Subcutaneous adipose tissue (tissue), 4 donors: ENCODE results near the gene ANKRD36. TPM values are rescaled to one million over a fixed set of nuclear protein-coding genes. Genes with fewer than 3 reads are reported as not detected.
"Not testable (repeated sequence)": the region's sequence is repeated elsewhere in the genome, so short reads cannot be mapped to it uniquely, and the experiment has no call there.

Source experiments
- total RNA-seq, 4 donors: library from RNA; depleted of rRNA; stranded (reverse); fragments of >200 nt; gene quantifications; one replicate each; pipeline ENCODE4 v1.1.0, GENCODE V29; 2016
- TF ChIP-seq, protein P1 (sequence below): fragments of 450-650 bp; IDR thresholded peaks from one replicate; pipeline ENCODE4 v1.5.1; 2016; ENCODE audit warnings: low read depth, mild to moderate bottlenecking, control low read depth, antibody characterized with exemption, moderate library complexity

ANKRD36 gene
- 10 to 100 TPM; 36.0 to 46.0 (median 40.4) TPM for total RNA-seq

DNA sequence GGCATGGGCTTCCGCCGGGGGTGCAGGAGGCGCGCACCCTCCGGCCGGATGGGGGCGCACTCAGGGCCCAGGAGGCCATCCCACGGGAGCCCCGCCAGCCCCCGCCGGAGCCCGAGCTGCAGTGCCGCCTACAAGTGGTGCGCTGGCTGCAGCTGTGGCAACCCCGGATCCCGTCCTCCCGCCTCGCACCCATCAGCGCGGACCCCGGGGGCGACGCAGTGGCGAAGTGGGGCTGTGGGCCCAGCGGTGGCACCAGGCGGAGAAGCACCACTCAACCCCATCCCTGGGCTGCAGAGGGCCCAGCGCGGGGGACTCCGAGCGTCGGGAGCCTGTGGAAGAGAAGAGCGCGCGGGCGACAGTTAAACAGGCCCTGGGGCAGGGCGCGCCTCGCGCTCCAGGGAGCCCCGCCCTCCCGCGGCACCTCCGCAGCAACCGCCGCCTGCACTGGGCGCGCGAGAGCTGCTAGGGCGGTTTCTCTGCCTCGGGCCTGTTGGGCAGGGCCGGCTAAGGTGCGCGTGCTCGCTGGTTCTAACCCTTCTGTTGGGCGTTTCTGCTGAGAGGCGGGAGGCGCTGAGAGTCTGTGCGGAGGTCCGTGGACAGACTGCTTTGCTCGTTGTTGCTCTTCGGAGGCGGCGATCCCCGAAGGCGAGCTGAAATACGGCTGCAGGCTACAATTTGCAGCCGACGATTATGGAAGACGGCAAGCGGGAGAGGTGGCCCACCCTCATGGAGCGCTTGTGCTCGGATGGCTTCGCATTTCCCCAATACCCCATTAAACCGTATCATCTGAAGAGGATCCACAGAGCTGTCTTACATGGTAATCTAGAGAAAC, at the start of gene ANKRD36:
Gene ANKRD36 (plus strand): TSS at position 104 of the 832 bp plus-strand sequence. CDS start 587 bp downstream, at position 691.
- TF ChIP-seq, protein P1, sequence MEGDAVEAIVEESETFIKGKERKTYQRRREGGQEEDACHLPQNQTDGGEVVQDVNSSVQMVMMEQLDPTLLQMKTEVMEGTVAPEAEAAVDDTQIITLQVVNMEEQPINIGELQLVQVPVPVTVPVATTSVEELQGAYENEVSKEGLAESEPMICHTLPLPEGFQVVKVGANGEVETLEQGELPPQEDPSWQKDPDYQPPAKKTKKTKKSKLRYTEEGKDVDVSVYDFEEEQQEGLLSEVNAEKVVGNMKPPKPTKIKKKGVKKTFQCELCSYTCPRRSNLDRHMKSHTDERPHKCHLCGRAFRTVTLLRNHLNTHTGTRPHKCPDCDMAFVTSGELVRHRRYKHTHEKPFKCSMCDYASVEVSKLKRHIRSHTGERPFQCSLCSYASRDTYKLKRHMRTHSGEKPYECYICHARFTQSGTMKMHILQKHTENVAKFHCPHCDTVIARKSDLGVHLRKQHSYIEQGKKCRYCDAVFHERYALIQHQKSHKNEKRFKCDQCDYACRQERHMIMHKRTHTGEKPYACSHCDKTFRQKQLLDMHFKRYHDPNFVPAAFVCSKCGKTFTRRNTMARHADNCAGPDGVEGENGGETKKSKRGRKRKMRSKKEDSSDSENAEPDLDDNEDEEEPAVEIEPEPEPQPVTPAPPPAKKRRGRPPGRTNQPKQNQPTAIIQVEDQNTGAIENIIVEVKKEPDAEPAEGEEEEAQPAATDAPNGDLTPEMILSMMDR = not testable (repeated sequence)

DNA sequence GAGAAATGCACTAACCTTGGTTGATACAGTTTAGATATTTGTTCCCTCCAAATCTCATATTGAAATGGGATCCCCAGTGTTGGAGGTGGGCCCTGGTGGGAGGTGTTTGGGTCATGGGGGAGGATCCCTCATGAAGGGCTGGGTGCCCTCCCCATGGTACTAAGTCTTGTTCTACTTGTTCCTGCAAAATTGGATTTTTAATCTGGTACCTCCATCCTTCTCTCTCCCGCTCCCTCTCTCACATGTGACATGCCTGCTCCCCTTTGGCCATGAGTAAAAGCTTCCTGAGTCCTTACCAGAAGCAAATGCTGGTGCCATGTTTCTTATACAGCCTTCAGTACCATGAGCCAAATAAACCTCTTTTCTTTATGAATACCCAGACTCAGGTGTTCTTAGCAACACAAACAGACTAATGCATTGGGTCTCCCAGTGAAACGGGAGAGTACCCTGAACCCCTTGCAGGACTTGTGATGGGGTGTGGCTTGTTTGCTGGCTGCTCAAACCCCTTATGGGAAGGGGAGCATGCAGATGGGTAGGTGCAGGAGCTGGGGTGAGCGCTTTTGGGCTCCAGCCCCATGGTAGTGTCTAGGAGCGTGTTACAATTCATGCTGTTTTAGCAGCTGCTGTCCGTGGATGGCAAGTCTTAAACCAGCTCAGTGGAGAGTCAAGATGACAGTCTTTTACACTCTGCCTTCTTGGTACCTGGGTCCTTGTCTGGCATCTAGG, 45.5 kb upstream of the ANKRD36 start:
- TF ChIP-seq, protein P1 = no peak

DNA sequence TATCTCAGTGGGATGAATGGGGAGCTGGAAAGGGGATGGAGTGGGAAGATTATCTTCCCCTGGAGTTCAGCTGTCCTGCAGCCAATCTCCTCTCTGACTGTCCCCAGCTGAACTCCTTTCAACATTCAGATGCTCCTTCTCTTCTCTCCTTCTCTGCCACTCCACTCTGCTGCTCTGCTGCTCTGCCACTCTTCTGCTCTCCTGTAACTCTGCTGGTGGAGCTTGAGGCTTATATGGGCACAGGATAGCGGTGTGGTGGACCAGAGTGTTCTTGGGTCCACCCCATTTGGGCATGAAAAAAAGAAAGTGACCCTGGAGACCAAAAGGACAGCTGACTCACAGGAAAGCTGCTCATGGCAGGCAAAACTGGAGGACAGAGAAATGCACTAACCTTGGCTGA, 44.9 kb upstream of the ANKRD36 start:
- TF ChIP-seq, protein P1 = no peak

DNA sequence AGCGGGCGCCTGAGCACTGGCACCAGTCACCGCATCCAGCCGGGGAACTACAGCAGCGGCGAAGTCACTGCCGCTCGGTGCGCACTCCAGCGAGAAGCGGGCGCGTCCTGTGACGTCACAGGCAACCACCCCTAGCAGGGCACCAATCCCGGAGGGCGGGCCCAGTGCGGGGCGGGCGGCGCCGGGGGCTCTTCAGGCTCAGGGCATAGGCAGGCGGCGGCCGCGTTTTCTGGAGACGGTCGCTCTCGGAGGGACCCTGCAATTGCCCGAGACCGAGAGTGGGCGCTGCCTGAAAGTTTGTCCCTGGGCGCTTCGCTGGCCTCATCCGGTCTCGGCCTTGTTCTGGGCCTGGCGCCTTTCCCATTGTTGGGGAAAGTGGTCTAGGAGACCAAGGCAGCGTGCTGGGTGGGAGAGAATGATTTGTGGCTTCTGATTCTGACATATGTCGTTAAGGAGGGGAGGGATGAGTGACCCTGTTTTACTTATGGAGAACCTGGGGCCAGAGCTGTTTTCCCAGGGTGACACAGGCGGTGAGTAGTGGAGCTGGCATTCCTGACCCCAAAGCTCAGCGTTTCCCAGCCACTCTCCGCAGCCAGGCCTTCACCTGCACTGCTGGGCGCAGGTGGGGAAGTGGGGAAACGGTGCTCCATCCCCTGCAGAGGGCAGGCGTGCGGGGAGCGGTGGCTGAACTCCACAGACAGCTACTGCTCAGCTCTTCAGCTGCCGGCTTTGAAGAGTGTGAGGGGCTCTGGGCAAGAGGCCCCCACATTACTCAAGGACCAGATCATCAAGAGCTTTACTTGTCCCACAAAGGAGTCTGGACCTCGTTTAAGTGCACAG, 18.0 kb upstream of the ANKRD36 start, which contains the start of gene FAHD2B:
Gene FAHD2B (minus strand): TSS at position 111 of the 840 bp plus-strand sequence. CDS start 3,176 bp downstream, outside the sequence.
- TF ChIP-seq, protein P1 = not testable (repeated sequence)

DNA sequence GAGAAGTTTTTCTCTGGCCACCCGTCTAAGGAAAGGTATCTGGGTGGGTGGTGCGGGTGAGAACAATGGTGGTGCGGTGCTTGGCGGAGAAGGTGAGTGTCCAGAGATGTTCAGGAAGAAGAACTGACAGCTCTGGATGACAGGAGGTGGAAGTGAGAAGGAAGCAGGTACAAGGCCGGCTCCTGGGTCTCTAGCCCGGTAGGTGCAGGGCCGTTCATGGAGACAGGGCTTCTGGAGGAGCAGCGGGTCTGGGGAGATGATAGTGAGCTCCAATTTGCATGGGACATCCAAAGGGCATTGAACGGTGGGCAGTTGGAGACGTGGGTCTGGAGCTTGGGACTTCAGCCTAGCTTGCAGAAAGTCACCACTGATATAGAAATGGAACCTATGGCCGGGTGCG, 17.3 kb upstream of the ANKRD36 start:
- TF ChIP-seq, protein P1 = no peak

DNA sequence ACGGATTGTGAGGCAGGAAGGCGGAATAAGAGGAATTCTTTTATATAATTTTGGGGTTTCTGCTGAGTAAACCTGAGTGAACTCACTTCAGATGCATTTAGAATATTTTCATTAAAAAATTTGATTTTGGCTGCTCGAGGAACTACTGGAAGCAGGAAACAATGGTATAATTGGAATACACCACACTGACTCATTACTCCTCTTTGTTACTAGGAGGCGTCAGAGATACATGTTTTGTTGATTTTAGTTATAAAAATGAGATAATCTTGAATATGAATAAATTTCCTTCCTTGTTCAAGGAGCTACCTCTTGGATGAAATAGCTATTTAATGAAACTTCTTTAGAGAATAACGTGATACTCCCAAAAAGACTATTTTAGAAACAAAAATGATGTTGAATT, 97.4 kb downstream of the ANKRD36 start:
- TF ChIP-seq, protein P1 = no peak
